ENCODE results near the gene SIAH3.

Gene SIAH3

GRCh38 chr13:45825387-45825650 is 26.2 kb downstream of the SIAH3 start:
- ATAC-seq: no peak
- no peak for TF ChIP-seq TOX (CRISPR knock-in tag; IDR thresholded peaks at IDR 0.05; ENCODE audit: borderline replicate concordance)
- no peak for TF ChIP-seq RARB (CRISPR knock-in tag; IDR thresholded peaks at IDR 0.05)
- TF ChIP-seq POU6F1 (CRISPR knock-in tag; IDR thresholded peaks at IDR 0.05; ENCODE audit: borderline replicate concordance, low read depth): no peak
- no peak for TF ChIP-seq CREB5 (CRISPR knock-in tag; IDR thresholded peaks at IDR 0.05; ENCODE audit: low read depth)
- no peak for TF ChIP-seq TCF4 (CRISPR knock-in tag; IDR thresholded peaks at IDR 0.05; ENCODE audit: borderline replicate concordance)
- no peak for TF ChIP-seq ZFP3 (CRISPR knock-in tag; IDR thresholded peaks at IDR 0.05)
- no peak for TF ChIP-seq GLIS3 (CRISPR knock-in tag; IDR thresholded peaks at IDR 0.05)
- no peak for TF ChIP-seq ESRRG (CRISPR knock-in tag; IDR thresholded peaks at IDR 0.05)
- no peak for TF ChIP-seq CSRNP3 (CRISPR knock-in tag; IDR thresholded peaks at IDR 0.05)
- no peak for TF ChIP-seq ISL1 (CRISPR knock-in tag; IDR thresholded peaks at IDR 0.05)
- TF ChIP-seq SNAI2 (CRISPR knock-in tag; IDR thresholded peaks at IDR 0.05): no peak
- TF ChIP-seq BACH2 (CRISPR knock-in tag; IDR thresholded peaks at IDR 0.05; ENCODE audit: borderline replicate concordance): no peak
- no peak for TF ChIP-seq ZNF8 (CRISPR knock-in tag; IDR thresholded peaks at IDR 0.05)
- TF ChIP-seq OSR1 (CRISPR knock-in tag; IDR thresholded peaks at IDR 0.05): no peak
- no peak for TF ChIP-seq ARNTL (CRISPR knock-in tag; IDR thresholded peaks at IDR 0.05; ENCODE audit: borderline replicate concordance, low read depth)
- TF ChIP-seq ZFP30 (CRISPR knock-in tag; IDR thresholded peaks at IDR 0.05): no peak
- no peak for TF ChIP-seq PPARA (CRISPR knock-in tag; IDR thresholded peaks at IDR 0.05; ENCODE audit: borderline replicate concordance)
- no peak for TF ChIP-seq PATZ1 (CRISPR knock-in tag; IDR thresholded peaks at IDR 0.05; ENCODE audit: borderline replicate concordance)
- no peak for TF ChIP-seq TSHZ2 (CRISPR knock-in tag; IDR thresholded peaks at IDR 0.05)
- TF ChIP-seq CSDC2 (CRISPR knock-in tag; IDR thresholded peaks at IDR 0.05): no peak

- ATAC-seq: peak; percentile 35; the same call in 2 of the 3 replicates
- TF ChIP-seq CREB5 (CRISPR knock-in tag; IDR thresholded peaks at IDR 0.05; ENCODE audit: low read depth) (no peak), TOX (CRISPR knock-in tag; IDR thresholded peaks at IDR 0.05; ENCODE audit: borderline replicate concordance) (no peak), CSDC2 (CRISPR knock-in tag; IDR thresholded peaks at IDR 0.05) (no peak), ZC3H10 (CRISPR knock-in tag; IDR thresholded peaks at IDR 0.05) (no peak), TCF4 (CRISPR knock-in tag; IDR thresholded peaks at IDR 0.05; ENCODE audit: borderline replicate concordance) (no peak), PPARA (CRISPR knock-in tag; IDR thresholded peaks at IDR 0.05; ENCODE audit: borderline replicate concordance) (no peak), SNAI2 (CRISPR knock-in tag; IDR thresholded peaks at IDR 0.05) (no peak), TSHZ2 (CRISPR knock-in tag; IDR thresholded peaks at IDR 0.05) (no peak), POU6F1 (CRISPR knock-in tag; IDR thresholded peaks at IDR 0.05; ENCODE audit: borderline replicate concordance, low read depth) (no peak), ZNF8 (CRISPR knock-in tag; IDR thresholded peaks at IDR 0.05) (no peak), PATZ1 (CRISPR knock-in tag; IDR thresholded peaks at IDR 0.05; ENCODE audit: borderline replicate concordance) (no peak), ISL1 (CRISPR knock-in tag; IDR thresholded peaks at IDR 0.05) (no peak), GLIS3 (CRISPR knock-in tag; IDR thresholded peaks at IDR 0.05) (no peak), OSR1 (CRISPR knock-in tag; IDR thresholded peaks at IDR 0.05) (no peak), ZFP30 (CRISPR knock-in tag; IDR thresholded peaks at IDR 0.05) (no peak)
Measured at GRCh38 chr13:45823583-45823982, 28.0 kb downstream of the SIAH3 start.
